A549 (cell line): ENCODE measurements around the gene TSPEAR.

Experiments
- EHMT2 ChIP-seq: fragments of 200-600 bp; sonication (generic); IDR thresholded peaks from 2 replicates; pipeline ENCODE4 v1.6.1; 2016; ENCODE audit warnings: antibody characterized with exemption, low read depth, mild to moderate bottlenecking, moderate library complexity
- HEYL ChIP-seq: fragments of 250-450 bp; sonication (Bioruptor Pico); IDR thresholded peaks from 2 replicates; pipeline ENCODE4 v1.8.0; 2021; ENCODE audit warnings: mild to moderate bottlenecking, moderate library complexity
- KDM5A ChIP-seq: fragments of 200-600 bp; sonication (generic); IDR thresholded peaks from 2 replicates; pipeline ENCODE4 v1.6.1; 2016; ENCODE audit warnings: antibody characterized with exemption, mild to moderate bottlenecking
- RAD21 ChIP-seq, 2 experiments: fragments of >200 bp in 1 of 2; sonication (Bioruptor Twin) in 1 of 2; formaldehyde crosslinking in 1 of 2; IDR thresholded peaks in 1 of 2; conservative IDR thresholded peaks in 1 of 2; 2 replicates in 1 of 2; 3 replicates in 1 of 2; pipeline ENCODE4 v1.6.1; 2012 to 2018; ENCODE audit warnings: inconsistent platforms in 1 of 2
- RFX5 ChIP-seq: fragments of 450-650 bp; IDR thresholded peaks from 2 replicates; pipeline ENCODE4 v1.7.1; 2014; ENCODE audit warnings: antibody characterized with exemption, mild to moderate bottlenecking, moderate library complexity
- RNF2 ChIP-seq: fragments of 200-600 bp; sonication (generic); IDR thresholded peaks from 2 replicates; pipeline ENCODE4 v1.6.1; 2016; ENCODE audit warnings: low read depth, mild to moderate bottlenecking, antibody characterized with exemption, moderate library complexity, borderline replicate concordance
- SREBF2 ChIP-seq: fragments of 450-650 bp; IDR thresholded peaks from 2 replicates; pipeline ENCODE4 v1.6.1; 2014; ENCODE audit warnings: mild to moderate bottlenecking, moderate library complexity
- USF2 ChIP-seq: fragments of 450-650 bp; IDR thresholded peaks from 2 replicates; pipeline ENCODE4 v1.6.1; 2014; ENCODE audit warnings: antibody characterized with exemption
- TF ChIP-seq, protein P1 (sequence below): fragments of >200 bp; sonication (Bioruptor Twin); formaldehyde crosslinking; IDR thresholded peaks from 3 replicates; pipeline ENCODE4 v1.5.1; 2016

- TF ChIP-seq, protein P1, sequence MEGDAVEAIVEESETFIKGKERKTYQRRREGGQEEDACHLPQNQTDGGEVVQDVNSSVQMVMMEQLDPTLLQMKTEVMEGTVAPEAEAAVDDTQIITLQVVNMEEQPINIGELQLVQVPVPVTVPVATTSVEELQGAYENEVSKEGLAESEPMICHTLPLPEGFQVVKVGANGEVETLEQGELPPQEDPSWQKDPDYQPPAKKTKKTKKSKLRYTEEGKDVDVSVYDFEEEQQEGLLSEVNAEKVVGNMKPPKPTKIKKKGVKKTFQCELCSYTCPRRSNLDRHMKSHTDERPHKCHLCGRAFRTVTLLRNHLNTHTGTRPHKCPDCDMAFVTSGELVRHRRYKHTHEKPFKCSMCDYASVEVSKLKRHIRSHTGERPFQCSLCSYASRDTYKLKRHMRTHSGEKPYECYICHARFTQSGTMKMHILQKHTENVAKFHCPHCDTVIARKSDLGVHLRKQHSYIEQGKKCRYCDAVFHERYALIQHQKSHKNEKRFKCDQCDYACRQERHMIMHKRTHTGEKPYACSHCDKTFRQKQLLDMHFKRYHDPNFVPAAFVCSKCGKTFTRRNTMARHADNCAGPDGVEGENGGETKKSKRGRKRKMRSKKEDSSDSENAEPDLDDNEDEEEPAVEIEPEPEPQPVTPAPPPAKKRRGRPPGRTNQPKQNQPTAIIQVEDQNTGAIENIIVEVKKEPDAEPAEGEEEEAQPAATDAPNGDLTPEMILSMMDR = no peak
- TF ChIP-seq USF2 (no peak), SREBF2 (no peak), EHMT2 (no peak), RAD21 (conservative IDR thresholded peaks at IDR 0.05 in 1 of 2, IDR thresholded peaks at IDR 0.05 in 1 of 2) (no peak), RFX5 (no peak), RNF2 (no peak), KDM5A (no peak), HEYL (CRISPR knock-in tag) (no peak)
Measured at GRCh38 chr21:44499631-44500030, 211.7 kb downstream of the TSPEAR start.
